Kidney tubule cell (primary cell): ENCODE results near the gene RIBC2.
"Not testable (repeated sequence)": the region's sequence is repeated elsewhere in the genome, so short reads cannot be mapped to it uniquely, and the experiment has no call there.

ENCODE experiments used
- DNase-seq: peaks from one replicate; pipeline ENCODE4 v3.0.0-alpha.2; 2018; ENCODE audit warnings: low spot score

RIBC2 gene

GRCh38 chr22:45413368-45414211 lies at the start of gene RIBC2, which contains the start of gene SMC1B:
TSS of gene RIBC2 (plus strand) at chr22:45413693. CDS start at chr22:45413887, 194 bp downstream.
TSS of gene SMC1B (minus strand) at chr22:45413599. CDS start at chr22:45413567, 32 bp downstream.
- DNase-seq = peak; percentile 75

DNA sequence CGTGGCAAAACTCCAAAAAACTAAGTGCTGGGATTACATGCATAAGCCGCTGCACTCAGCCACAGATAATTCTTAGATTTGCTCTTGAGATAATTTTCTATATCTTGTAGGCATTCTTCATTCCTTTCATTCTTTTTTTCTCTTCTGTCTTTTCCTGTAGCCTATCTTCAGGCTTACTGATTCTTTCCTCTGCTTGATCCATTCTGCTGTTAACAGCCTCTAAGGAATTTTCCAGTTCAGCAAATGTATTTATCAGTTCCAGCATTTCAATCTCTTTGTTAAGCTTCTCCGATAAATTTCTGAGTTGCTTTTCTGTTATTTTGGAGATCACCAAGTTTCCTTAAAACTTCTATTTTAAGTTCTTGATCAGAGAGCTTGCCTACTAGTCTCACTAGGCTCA lies 46.8 kb upstream of the RIBC2 start:
- DNase-seq = no peak

DNA sequence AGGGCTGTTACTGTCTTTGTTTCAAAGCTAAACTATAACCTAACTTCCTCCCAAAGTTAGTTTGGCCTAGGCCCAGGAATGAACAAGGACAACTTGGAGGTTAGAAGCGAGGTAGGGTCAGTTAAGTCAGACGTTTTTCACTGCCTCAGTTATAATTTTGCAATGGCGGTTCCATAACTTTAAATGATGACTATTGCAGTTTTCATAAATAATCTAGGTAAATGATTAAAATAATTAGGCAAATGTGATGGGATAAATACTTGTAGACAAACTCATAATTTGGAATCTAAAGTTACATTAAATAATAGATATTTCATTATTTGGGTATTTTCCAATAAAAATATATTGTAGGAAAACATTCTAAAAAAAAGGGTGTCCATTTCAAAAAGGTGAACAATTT lies 39.9 kb upstream of the RIBC2 start:
- DNase-seq = not testable (repeated sequence)

DNA sequence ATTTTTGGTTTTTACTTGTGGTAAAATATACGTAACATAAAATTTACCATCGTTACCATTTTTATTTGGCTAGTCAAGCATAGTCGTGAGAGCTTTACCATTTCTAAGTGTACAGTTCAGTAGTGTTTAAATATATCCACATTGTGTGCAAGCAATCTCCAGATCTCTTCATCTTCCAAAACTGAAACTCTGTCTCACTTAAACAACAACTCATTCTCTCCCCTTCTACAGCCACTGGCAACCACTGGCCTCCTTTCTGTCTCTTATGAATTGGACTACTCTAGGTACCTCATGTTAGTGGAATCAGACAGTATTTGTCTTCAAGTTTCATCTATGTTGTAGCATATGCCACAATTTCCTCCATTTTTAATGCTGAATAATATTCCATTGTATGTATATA lies 37.5 kb upstream of the RIBC2 start:
- DNase-seq = no peak

GRCh38 chr22:45376703-45377102 lies 36.8 kb upstream of the RIBC2 start:
- DNase-seq = no peak

DNA sequence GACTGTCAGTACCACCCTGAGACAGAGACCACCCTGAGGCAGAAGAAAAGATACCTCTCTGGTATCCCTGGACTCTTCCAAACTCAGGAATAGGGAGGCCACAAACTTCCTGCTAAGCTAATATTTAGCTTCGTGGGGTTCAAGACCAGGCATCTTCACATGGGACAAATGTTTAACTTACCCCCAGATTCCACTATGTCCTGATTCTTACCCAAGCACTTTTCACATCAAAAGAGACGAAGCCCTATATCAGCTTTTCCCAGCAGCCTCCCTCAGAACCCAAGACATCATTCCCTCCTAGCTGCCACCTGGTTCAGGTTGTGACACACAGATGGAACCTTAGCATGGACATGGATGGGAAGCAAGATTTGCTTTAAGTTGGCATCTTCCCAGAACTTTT lies 32.1 kb upstream of the RIBC2 start:
- DNase-seq = no peak

DNA sequence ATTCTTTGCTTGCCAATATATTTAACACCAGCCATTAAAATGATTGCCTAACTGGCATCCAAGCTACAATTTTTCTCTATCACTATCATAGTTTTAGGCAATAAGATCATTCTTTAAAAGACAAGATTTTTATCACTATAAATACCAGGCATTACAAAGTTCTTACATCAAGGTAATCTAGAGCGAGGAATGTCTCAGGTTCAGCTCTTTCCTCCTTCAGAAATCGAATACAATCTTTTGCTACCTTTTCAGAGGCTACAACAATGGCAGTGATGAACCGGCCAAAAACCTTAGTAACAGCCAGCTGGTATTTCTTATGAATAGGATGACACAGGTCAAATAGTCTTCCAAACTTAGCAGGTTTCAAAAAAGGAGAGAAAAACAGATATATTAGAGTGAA lies 23.9 kb upstream of the RIBC2 start:
- DNase-seq = no peak

- no peak for DNase-seq
Observed at GRCh38 chr22:45397806-45398205, 15.7 kb upstream of the RIBC2 start.

DNA sequence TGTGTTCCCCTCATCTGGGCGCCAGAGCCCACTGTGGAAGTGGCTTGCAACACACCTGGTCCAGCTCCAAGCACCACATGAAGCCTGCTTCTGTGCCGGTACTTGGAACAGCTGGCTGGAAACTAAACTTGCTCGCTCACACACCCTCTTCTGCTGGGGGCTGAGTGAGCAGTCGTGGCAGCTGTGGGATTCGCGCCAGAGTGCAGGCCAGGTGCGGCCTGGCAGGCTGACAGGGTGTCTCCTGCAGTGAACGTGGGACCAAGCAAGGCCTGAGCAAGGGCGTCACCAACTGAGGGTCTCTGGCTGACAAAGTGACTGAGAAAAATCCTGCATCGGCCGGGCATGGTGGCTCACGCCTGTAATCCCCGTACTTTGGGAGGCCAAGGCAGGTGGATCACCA lies 15.3 kb upstream of the RIBC2 start:
- no peak for DNase-seq

- DNase-seq = no peak
Observed at GRCh38 chr22:45399712-45400445, 13.6 kb upstream of the RIBC2 start.

- DNase-seq = no peak
Observed at GRCh38 chr22:45402466-45402985, 11.0 kb upstream of the RIBC2 start.

DNA sequence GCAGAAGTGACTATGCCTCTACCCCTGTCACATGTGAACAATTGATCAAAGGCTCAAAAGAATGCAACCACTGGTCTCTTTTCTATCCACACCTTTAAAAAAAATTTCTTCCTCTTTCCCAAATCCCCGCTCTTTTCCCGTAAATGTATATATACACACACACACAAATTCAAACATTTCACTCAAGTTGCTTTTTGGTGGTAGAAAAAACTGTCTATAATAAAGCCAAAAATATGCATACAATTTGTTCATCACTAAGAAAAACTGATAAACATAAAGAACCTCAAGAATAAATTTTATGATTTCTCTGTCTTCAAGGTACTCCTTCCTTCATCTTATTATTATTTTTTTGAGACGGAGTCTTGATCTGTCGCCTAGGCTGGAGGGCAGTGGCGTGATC lies 5.7 kb upstream of the RIBC2 start:
- DNase-seq = no peak

- DNase-seq = no peak
Observed at GRCh38 chr22:45413013-45413367, 503 bp upstream of the RIBC2 start.

GRCh38 chr22:45418056-45418769 lies 4.7 kb downstream of the RIBC2 start:
- DNase-seq = no peak

DNA sequence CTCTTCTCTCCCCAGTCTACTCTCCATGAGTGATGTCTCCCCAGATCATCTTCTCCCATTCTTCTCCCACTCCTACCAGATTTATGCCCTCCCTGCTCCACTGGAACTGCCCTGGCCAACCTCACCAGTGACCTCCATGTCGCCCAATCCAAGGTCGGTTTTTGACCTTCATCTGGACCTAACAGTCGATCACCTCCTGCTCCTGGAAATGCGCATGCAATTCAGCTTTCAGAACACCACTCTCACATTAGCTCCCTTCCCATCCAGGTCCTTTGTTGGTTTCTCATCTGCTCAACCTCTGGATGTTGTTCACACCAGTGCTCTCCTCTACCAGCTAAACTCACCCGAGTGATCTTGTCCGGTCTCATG lies 5.3 kb downstream of the RIBC2 start:
- no peak for DNase-seq

DNA sequence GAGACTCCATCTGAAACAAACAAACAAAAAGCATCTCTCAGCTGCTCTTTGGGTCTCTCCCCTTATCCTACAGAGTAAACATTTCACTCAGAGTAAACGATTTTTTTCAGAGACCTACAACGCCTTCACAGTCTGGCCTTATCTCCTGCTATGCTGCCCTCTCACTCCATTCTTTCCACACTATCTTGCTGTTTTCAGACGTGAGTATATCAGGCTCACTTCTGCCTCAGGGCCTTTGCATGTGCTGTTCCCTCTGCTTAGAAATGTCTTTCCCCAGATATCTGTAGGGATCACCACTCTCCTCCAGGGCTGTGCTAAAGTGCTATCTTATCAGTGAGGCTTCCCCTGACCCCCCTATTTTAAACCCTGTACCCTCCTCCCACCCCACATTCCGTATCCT lies 6.5 kb downstream of the RIBC2 start:
- no peak for DNase-seq

- DNase-seq = no peak
Observed at GRCh38 chr22:45420539-45420938, 7.0 kb downstream of the RIBC2 start.

DNA sequence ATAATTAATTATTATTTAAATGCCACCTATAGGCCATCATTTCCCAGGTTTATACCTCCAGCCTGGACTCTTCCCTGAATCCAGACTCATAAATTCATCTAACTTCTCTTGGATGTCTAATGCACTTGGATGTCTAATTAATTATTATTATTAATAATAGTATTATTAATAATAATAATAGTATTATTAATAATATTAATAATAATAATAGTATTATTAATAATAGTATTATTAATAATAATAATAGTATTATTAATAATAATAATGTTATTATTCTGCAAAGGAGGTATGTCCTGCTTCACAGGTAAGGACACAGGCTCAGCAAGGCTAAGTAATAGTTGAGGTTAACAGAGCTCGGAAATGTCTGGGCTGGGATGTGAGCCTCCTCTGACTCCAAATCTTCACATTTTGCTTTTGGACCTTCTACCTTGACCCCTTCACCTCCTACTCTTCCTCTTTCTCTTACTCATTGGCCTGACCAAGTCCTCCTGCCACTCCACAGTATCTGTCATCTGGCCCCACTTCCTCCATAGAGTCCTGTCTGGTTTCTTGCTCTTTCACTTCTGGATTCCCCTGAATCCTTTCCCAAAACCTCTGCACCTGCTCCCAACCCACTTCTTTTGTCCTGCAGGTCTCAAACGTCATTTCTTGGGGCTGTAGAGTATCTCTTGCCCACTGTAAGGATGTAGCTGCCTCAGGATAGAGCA lies 8.0 kb downstream of the RIBC2 start:
- no peak for DNase-seq

- no peak for DNase-seq
Observed at GRCh38 chr22:45422237-45422983, 8.9 kb downstream of the RIBC2 start.

GRCh38 chr22:45423524-45423923 lies 10.0 kb downstream of the RIBC2 start:
- DNase-seq = no peak

GRCh38 chr22:45424241-45424731 lies 10.8 kb downstream of the RIBC2 start:
- no peak for DNase-seq
